ENCODE data around the gene RAB22A. TPM values are rescaled to one million over a fixed set of nuclear protein-coding genes. Genes with fewer than 3 reads are reported as not detected.
"Not testable (repeated sequence)": the region's sequence is repeated elsewhere in the genome, so short reads cannot be mapped to it uniquely, and the experiment has no call there.

The RAB22A gene
- total RNA-seq, 1 donor from 2014 or later, result 22.4 TPM

GRCh38 chr20:58388882-58389323, 79.4 kb downstream of the RAB22A start, which contains the start of gene VAPB:
TSS of gene VAPB (plus strand) at chr20:58389229. CDS start at chr20:58389460, 231 bp downstream.
- peak; percentile 78 for DNase-seq (ENCODE audit: low read depth)

GRCh38 chr20:58389324-58389967, 79.9 kb downstream of the RAB22A start:
- no peak for DNase-seq (ENCODE audit: low read depth)

DNA sequence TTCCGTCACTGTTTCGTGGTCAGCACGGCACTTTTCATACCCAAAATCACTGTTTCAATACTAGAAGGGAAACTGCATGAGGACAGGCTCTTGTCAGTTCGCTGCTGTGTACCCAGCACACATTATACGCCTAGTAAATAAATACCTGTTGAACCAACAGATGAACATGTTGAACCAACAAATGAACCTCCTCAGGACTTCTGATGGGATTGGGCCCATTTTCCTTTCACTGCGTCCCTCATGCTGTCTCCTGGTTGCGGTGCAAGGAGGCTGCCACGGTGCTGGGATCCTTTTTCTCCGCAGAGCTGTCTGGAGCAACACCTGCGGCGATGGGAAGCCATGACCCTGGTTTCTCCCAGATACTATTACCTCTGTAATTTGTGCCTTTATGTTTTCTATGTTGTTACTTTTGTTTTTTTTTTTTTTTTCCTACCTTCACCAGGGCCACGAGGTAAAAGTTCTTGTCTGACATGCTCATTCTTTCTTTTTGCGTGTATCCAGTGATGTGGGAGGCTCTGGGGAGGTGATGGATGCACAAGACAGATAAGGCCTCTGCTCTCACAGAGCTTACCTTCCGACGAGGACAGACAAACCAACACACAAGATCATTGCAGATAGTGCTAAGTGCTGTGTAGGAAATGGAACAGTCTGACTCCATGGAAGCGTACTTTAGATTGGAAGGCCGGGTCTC, 80.6 kb downstream of the RAB22A start:
- no peak for DNase-seq (ENCODE audit: low read depth)

- DNase-seq (ENCODE audit: low read depth), result no peak
Observed at GRCh38 chr20:58390659-58391035, 81.1 kb downstream of the RAB22A start.

GRCh38 chr20:58392286-58392685, 82.8 kb downstream of the RAB22A start:
- DNase-seq (ENCODE audit: low read depth), result no peak

DNA sequence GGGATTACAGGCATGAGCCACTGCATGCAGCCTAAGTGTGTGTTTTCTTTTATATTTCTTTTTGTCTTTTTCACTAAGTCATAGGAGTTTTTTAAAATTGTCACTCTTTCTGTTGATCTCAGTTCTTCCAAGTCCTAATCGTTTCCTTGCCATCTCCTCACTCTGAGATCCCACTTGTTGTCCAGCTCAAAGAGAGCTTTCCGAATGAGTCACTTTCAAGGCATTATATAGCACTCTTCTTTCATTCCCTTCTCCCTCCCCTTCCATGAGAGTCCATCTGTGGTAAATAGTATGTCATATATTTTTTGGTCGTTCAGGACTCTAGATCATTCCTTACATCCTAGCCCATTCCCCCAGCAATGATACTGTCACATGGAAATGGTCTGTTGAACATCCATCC, 83.8 kb downstream of the RAB22A start:
- no peak for DNase-seq (ENCODE audit: low read depth)

GRCh38 chr20:58394801-58395200, 85.3 kb downstream of the RAB22A start:
- no peak for DNase-seq (ENCODE audit: low read depth)

- no peak for DNase-seq (ENCODE audit: low read depth)
Observed at GRCh38 chr20:58395604-58396003, 86.1 kb downstream of the RAB22A start.

GRCh38 chr20:58397429-58397828, 87.9 kb downstream of the RAB22A start:
- no peak for DNase-seq (ENCODE audit: low read depth)

GRCh38 chr20:58398254-58398653, 88.7 kb downstream of the RAB22A start:
- DNase-seq (ENCODE audit: low read depth), result no peak

GRCh38 chr20:58399926-58400325, 90.4 kb downstream of the RAB22A start:
- DNase-seq (ENCODE audit: low read depth), result no peak

GRCh38 chr20:58401162-58401561, 91.6 kb downstream of the RAB22A start:
- no peak for DNase-seq (ENCODE audit: low read depth)

DNA sequence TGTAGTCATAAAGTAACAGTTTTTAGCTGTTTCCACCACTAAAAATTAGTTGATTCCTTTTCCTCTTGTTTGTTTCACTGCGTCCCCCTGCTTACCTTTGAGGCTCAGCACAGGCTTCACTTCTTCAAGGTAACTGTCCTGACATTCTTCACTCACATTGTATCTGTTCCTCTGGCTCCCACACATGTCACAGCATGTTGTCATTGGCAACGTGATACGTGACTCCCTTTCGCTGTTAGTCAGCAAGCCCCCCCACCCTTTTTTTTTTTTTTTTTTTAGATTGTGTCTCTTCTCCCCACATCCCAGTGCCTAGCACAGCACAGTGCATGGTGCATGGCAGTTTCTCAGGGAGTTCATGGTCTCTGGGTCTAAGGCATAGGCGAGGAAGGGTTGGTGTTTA, 92.8 kb downstream of the RAB22A start:
- DNase-seq (ENCODE audit: low read depth), result no peak

GRCh38 chr20:58402827-58403226, 93.3 kb downstream of the RAB22A start:
- DNase-seq (ENCODE audit: low read depth), result no peak

DNA sequence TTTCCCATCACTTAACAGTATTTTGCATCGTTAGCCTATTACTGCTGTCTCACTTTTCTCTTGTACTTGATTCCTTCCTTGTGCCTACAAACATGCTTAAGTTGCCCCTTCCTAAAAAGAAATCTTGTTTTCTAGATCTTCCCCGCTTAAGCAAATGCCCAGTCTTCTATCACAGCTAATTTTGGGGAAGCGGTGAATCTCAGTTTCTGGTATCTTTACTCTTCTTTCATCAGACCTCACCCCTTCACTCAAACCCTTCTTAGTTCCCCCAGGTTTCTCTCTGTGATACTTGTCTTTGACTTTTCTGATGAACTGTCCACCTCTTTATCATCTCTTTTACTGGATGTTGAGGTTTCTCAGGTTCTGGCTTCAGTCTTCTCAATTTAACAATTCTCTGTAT, 93.8 kb downstream of the RAB22A start:
- DNase-seq (ENCODE audit: low read depth), result no peak

DNA sequence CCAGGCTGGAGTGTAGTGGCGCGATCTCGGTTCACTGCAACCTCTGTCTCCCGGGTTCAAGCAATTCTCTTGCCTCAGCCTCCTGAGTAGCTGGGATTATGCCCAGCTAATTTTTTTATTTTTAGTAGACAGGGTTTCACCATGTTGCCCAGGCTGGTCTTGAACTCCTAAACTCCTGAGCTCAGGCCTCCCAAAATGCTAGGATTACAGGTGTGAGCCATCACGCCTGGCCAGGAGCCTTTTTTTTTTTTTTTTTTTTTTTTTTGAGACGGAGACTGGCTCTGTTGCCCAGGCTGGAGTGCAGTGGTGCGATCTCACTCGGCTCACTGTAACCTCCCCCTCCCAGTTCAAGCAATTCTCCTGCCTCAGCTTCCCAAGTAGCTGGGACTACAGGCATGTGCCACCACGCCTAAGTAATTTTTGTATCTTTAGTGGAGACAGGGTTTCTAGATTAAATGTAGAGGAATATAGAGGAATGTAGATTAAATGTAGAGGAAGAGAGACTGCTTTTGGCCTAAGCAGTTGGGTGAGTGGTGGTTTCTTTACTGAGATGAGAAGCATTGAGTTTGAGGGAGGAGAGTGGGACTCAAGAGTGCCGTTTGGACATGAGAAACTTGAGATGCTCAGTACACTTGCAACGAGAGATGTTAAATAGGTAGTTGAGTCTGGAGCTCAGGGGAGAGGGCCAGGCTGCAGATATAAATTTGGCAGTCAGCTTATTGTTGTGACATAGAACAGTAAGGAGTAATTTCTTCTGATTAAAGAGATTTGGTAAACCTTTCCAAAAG, 96.2 kb downstream of the RAB22A start:
- DNase-seq (ENCODE audit: low read depth), result no peak

DNA sequence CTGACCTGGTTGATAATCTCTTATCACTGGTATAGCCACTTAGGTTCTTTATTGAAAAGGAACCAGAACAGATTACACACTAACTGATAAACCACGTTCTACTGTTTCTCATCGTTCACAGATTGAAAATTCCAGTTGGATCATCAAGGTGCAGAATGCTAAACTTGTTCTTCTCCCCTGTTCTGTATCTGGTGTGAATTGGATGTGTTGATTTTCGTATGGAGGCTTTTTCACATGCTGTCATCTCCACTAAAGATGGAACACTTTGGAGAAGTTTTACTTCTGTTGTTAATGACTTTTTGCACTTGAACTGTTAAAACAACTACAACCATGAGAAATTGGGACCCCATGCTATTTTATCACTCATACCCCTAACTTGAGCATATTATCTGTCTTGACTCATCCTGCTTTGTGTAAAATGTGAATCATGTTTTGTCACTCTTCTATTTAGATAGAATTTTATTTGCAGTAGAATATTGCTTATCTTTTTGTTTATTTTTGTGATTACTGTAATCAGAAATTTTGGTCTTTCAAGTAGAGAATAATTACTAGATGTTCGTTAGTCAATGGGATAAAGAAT, 97.0 kb downstream of the RAB22A start:
- DNase-seq (ENCODE audit: low read depth), result no peak

DNA sequence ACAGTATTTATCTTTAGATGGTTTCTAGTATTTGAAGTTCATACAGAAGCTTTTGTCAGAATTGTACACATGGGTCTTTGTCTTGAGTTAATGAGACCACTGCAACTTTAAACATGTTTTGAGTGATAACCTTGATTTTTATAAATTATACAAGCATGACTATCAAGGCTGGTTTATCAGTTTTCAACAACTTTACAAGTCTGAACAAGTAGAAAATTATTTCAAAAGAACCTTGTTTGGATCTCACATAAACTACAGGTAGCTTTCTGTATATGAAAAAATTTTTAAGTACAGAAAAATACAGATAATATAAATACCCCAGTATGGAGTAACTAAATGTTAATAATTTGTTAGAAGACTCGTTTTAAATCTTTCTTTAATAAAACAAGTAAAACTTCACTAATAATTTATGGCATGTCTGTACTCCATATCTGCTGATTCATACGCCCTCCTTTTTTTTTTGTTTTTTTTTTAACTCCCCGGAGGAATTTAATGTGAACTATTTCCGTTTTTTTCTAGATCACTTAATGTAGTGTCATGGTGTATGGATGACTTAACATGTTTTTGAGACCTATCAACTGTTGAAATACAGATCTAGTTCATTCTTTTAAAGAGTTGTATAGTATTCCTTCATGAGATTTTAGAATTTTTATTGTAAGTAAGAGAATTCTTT, 97.8 kb downstream of the RAB22A start:
- DNase-seq (ENCODE audit: low read depth), result peak; percentile 29

DNA sequence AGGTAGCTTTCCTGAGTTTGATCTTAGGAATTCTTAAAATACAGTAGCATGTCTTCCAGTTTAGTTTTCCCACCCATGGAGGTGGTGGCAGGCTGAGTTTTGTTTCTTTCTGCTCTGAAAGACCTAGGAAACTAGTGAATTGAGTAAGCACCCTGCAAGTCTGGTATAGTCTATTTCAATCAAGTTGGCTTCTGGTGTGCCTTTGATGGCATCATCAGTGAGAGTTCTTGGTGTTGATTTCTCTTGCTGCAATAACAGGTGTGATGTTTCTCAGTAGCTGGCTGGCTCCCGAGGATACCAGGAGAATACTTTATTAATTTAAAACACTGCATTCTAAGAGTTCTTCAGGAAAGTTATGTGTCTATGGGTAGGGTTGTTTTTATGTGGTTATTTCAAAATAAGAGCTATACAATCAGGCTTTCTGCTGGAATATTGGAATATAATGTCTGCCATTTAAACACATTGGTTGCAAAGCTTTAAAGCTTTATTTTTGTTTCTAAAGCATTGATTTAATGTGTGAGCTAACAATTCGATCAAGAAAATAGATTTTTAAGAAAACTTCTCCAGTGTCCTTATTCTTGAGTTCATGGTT, 98.5 kb downstream of the RAB22A start:
- DNase-seq (ENCODE audit: low read depth), result peak; percentile 33

- no peak for DNase-seq (ENCODE audit: low read depth)
Observed at GRCh38 chr20:58408603-58409246, 99.2 kb downstream of the RAB22A start.

DNA sequence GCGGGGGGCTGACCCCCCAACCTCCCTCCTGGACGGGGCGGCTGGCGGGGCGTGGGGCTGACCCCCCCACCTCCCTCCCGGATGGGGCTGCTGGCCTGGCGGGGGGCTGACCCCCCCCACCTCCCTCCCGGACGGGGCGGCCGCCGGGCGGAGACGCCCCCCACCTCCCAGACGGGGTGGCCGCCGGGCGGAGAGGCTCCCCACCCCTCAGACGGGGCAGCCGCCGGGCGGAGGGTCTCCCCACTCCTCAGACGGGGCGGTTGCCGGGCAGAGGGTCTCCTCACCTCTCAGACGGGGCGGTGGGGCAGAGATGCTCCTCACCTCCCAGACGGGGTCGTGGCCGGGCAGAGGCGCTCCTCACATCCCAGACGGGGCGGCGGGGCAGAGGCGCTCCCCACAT, 104.7 kb downstream of the RAB22A start:
- not testable (repeated sequence) for DNase-seq (ENCODE audit: low read depth)

Data from renal cortical epithelial cell (primary cell).